Measurements from ENCODE around the gene OTC. TPM values are rescaled to one million over a fixed set of nuclear protein-coding genes. Genes with fewer than 3 reads are reported as not detected.

The OTC gene
- total RNA-seq, 1 donor from 2014 or later: not detected

- no peaks in the 10 kb centered on the region for H3K4me1 ChIP-seq (ENCODE audit: insufficient read depth, low read length)
- no peak overlapping the region for H3K4me3 Mint-ChIP-seq (ENCODE audit: unreplicated experiment)
- H3K4me2 ChIP-seq (ENCODE audit: low read length): no peak overlapping the region
- H3K27me3 ChIP-seq (ENCODE audit: insufficient read depth, low read length): no peaks in the 10 kb centered on the region
- H3K4me1 Mint-ChIP-seq (ENCODE audit: low read depth, unreplicated experiment): no peaks in the 10 kb centered on the region
- H3K27ac Mint-ChIP-seq (ENCODE audit: unreplicated experiment): no peak overlapping the region
- no peaks in the 10 kb centered on the region for H3K9me3 Mint-ChIP-seq (ENCODE audit: unreplicated experiment)
- TF ChIP-seq EZH2 (IDR thresholded peaks at IDR 0.05; ENCODE audit: insufficient read depth, low read length): no peak
- TF ChIP-seq CTCF (IDR thresholded peaks at IDR 0.05; ENCODE audit: insufficient read depth, low read depth, low read length): no peak
- no peak overlapping the region for H3K27ac ChIP-seq (ENCODE audit: low read depth, low read length)
- no peak for DNase-seq (ENCODE audit: low read depth)
- H3K9ac ChIP-seq (ENCODE audit: low read length): no peak overlapping the region
- H3K79me2 ChIP-seq (ENCODE audit: insufficient read depth, low read length): no peaks in the 10 kb centered on the region
- H3K36me3 Mint-ChIP-seq (ENCODE audit: low read depth, unreplicated experiment): no peaks in the 10 kb centered on the region
- FAIRE-seq: no peak
- no peaks in the 10 kb centered on the region for H4K20me1 ChIP-seq (ENCODE audit: insufficient read depth, low read length)
- H2AFZ ChIP-seq (ENCODE audit: low read depth, low read length): no peak overlapping the region
- no peaks in the 10 kb centered on the region for H3K27me3 Mint-ChIP-seq (ENCODE audit: low read depth, unreplicated experiment)
- H3K36me3 ChIP-seq (ENCODE audit: insufficient read depth, low read length): no peaks in the 10 kb centered on the region
- H3K9me3 ChIP-seq (ENCODE audit: insufficient read depth, low read depth, low read length): no peaks in the 10 kb centered on the region
- no peak overlapping the region for H3K4me3 ChIP-seq (ENCODE audit: insufficient read depth, low read depth, low read length)
Measured at GRCh38 chrX:38336538-38337240, 15.7 kb upstream of the OTC start.

- no peak overlapping the region for H3K4me3 ChIP-seq (ENCODE audit: insufficient read depth, low read depth, low read length)
- no peak for TF ChIP-seq CTCF (IDR thresholded peaks at IDR 0.05; ENCODE audit: insufficient read depth, low read depth, low read length)
- no peak for TF ChIP-seq EZH2 (IDR thresholded peaks at IDR 0.05; ENCODE audit: insufficient read depth, low read length)
- DNase-seq (ENCODE audit: low read depth): no peak
- Mint-ChIP-seq H3K4me3 (ENCODE audit: unreplicated experiment) (no peak overlapping the region), H3K27ac (ENCODE audit: unreplicated experiment) (no peak overlapping the region), H3K27me3 (ENCODE audit: low read depth, unreplicated experiment) (no peaks in the 10 kb centered on the region), H3K36me3 (ENCODE audit: low read depth, unreplicated experiment) (no peaks in the 10 kb centered on the region), H3K9me3 (ENCODE audit: unreplicated experiment) (no peaks in the 10 kb centered on the region), H3K4me1 (ENCODE audit: low read depth, unreplicated experiment) (no peaks in the 10 kb centered on the region)
- no peaks in the 10 kb centered on the region for H3K9me3 ChIP-seq (ENCODE audit: insufficient read depth, low read depth, low read length)
- H3K9ac ChIP-seq (ENCODE audit: low read length): no peak overlapping the region
- no peak overlapping the region for H3K4me2 ChIP-seq (ENCODE audit: low read length)
- H3K27ac ChIP-seq (ENCODE audit: low read depth, low read length): no peak overlapping the region
- H2AFZ ChIP-seq (ENCODE audit: low read depth, low read length): no peak overlapping the region
- no peaks in the 10 kb centered on the region for H4K20me1 ChIP-seq (ENCODE audit: insufficient read depth, low read length)
- FAIRE-seq: no peak
- H3K27me3 ChIP-seq (ENCODE audit: insufficient read depth, low read length): no peaks in the 10 kb centered on the region
- no peaks in the 10 kb centered on the region for H3K4me1 ChIP-seq (ENCODE audit: insufficient read depth, low read length)
- no peaks in the 10 kb centered on the region for H3K79me2 ChIP-seq (ENCODE audit: insufficient read depth, low read length)
- H3K36me3 ChIP-seq (ENCODE audit: insufficient read depth, low read length): no peaks in the 10 kb centered on the region
Measured at GRCh38 chrX:38341442-38341841, 11.0 kb upstream of the OTC start.
